GM23338 (cell line): ENCODE results near the gene ZNF831. TPM values are rescaled to one million over a fixed set of nuclear protein-coding genes. Genes with fewer than 3 reads are reported as not detected.

Experiments used
- ATAC-seq: fragments of 200-7000 bp; cut with Tn5 transposase; 3 replicates; pipeline ENCODE4 v1.9.1; 2020
- DNase-seq: peaks from one replicate; pipeline ENCODE4 v3.0.0-alpha.2; 2015; ENCODE audit warnings: low spot score
- H2AFZ ChIP-seq: fragments of 200-600 bp; sonication (generic); 2 replicates; pipeline ENCODE4 v1.8.0; 2016; ENCODE audit warnings: antibody characterized with exemption, mild to moderate bottlenecking, moderate library complexity
- H3F3A ChIP-seq: fragments of 200-600 bp; sonication (generic); replicated peaks from 2 replicates; pipeline ENCODE4 v1.8.0; 2017; ENCODE audit warnings: antibody characterized with exemption, mixed run types, low read depth
- H3K27ac ChIP-seq: fragments of 200-600 bp; sonication (generic); 2 replicates; pipeline ENCODE4 v1.6.1; 2016; ENCODE audit warnings: low read depth
- H3K27me3 ChIP-seq: fragments of 200-600 bp; sonication (generic); 2 replicates; pipeline ENCODE4 v1.8.0; 2016; ENCODE audit warnings: mild to moderate bottlenecking, mixed run types, moderate library complexity; ENCODE audit not compliant: insufficient read depth
- H3K36me3 ChIP-seq: fragments of 200-600 bp; sonication (generic); 2 replicates; pipeline ENCODE4 v1.8.0; 2016; ENCODE audit warnings: mild to moderate bottlenecking; ENCODE audit not compliant: insufficient read depth
- H3K4me1 ChIP-seq: fragments of 200-600 bp; sonication (generic); 2 replicates; pipeline ENCODE4 v1.8.0; 2016; ENCODE audit warnings: mild to moderate bottlenecking, moderate library complexity; ENCODE audit not compliant: insufficient read depth
- H3K4me2 ChIP-seq: fragments of 200-600 bp; sonication (generic); 2 replicates; pipeline ENCODE4 v1.7.1; 2017; ENCODE audit warnings: mixed run types
- H3K4me3 ChIP-seq: fragments of 200-600 bp; sonication (generic); 2 replicates; pipeline ENCODE4 v1.6.1; 2016; ENCODE audit warnings: mixed run types
- H3K79me2 ChIP-seq: fragments of 200-600 bp; sonication (generic); replicated peaks from 2 replicates; pipeline ENCODE4 v1.8.0; 2017; ENCODE audit warnings: mild to moderate bottlenecking; ENCODE audit not compliant: insufficient read depth
- H3K9me2 ChIP-seq: fragments of 200-600 bp; sonication (generic); 2 replicates; pipeline ENCODE4 v1.8.0; 2017; ENCODE audit not compliant: insufficient read depth
- H4K20me1 ChIP-seq: fragments of 200-600 bp; sonication (generic); replicated peaks from 2 replicates; pipeline ENCODE4 v1.8.0; 2017; ENCODE audit warnings: mild to moderate bottlenecking; ENCODE audit not compliant: insufficient read depth
- H3K27ac Mint-ChIP-seq: 2 replicates; pipeline ENCODE4 v1.8.0; 2020; ENCODE audit warnings: inconsistent platforms, mild to moderate bottlenecking, moderate library complexity, mixed read lengths
- H3K27me3 Mint-ChIP-seq: 3 replicates; pipeline ENCODE4 v1.8.0; 2022; ENCODE audit warnings: low read depth, mild to moderate bottlenecking, moderate library complexity, mixed read lengths, inconsistent platforms; ENCODE audit not compliant: insufficient read depth, poor library complexity
- H3K36me3 Mint-ChIP-seq: 3 replicates; pipeline ENCODE4 v1.8.0; 2021; ENCODE audit warnings: low read depth, mild to moderate bottlenecking, inconsistent platforms, moderate library complexity, mixed read lengths
- H3K4me1 Mint-ChIP-seq: 3 replicates; pipeline ENCODE4 v1.8.0; 2020; ENCODE audit warnings: mild to moderate bottlenecking, inconsistent platforms, mixed read lengths
- H3K4me3 Mint-ChIP-seq: 3 replicates; pipeline ENCODE4 v1.8.0; 2021; ENCODE audit warnings: moderate library complexity, mild to moderate bottlenecking, inconsistent platforms, mixed read lengths
- H3K9me3 Mint-ChIP-seq: 3 replicates; pipeline ENCODE4 v1.8.0; 2020; ENCODE audit warnings: moderate library complexity, mild to moderate bottlenecking, inconsistent platforms, mixed read lengths
- CREB1 ChIP-seq: fragments of 250-450 bp; sonication (Bioruptor Pico); IDR thresholded peaks from 2 replicates; pipeline ENCODE4 v1.5.0; 2020; ENCODE audit warnings: low read depth, mild to moderate bottlenecking, moderate library complexity
- EZH2 ChIP-seq: fragments of 200-600 bp; sonication (generic); IDR thresholded peaks from one replicate; pipeline ENCODE4 v1.8.0; 2017; ENCODE audit warnings: antibody characterized with exemption, mild to moderate bottlenecking, low read depth; ENCODE audit not compliant: unreplicated experiment
- EZH2phosphoT487 ChIP-seq: fragments of 200-600 bp; sonication (generic); IDR thresholded peaks from one replicate; pipeline ENCODE4 v1.8.1; 2018; ENCODE audit warnings: antibody characterized with exemption; ENCODE audit not compliant: unreplicated experiment
- JUNB ChIP-seq: IDR thresholded peaks from one replicate; pipeline ENCODE4 v1.6.1; 2016; ENCODE audit warnings: antibody characterized with exemption; ENCODE audit not compliant: unreplicated experiment
- NANOG ChIP-seq: IDR thresholded peaks from 2 replicates; pipeline ENCODE4 v1.6.1; 2016; ENCODE audit warnings: antibody characterized with exemption, borderline replicate concordance
- POLR2AphosphoS5 ChIP-seq: IDR thresholded peaks from 2 replicates; pipeline ENCODE4 v1.6.1; 2016; ENCODE audit warnings: antibody characterized with exemption, low read depth
- STAT1 ChIP-seq: IDR thresholded peaks from one replicate; pipeline ENCODE4 v1.6.1; 2016; ENCODE audit warnings: antibody characterized with exemption; ENCODE audit not compliant: unreplicated experiment
- ZNF114 ChIP-seq: fragments of 250-450 bp; sonication (Bioruptor Pico); IDR thresholded peaks from 2 replicates; pipeline ENCODE4 v1.5.0; 2020; ENCODE audit warnings: mild to moderate bottlenecking, moderate library complexity
- ZNF331 ChIP-seq: fragments of 250-450 bp; sonication (Bioruptor Pico); IDR thresholded peaks from 2 replicates; pipeline ENCODE4 v1.5.0; 2020; ENCODE audit warnings: low read depth, mild to moderate bottlenecking, moderate library complexity
- polyA plus RNA-seq: library from polyadenylated mRNA; unstranded; fragments of >200 nt; fragmentation: Nextera tagmentation; extraction: Ambion mirVana; gene quantifications from 2 replicates; pipeline ENCODE4 v1.2.1, GENCODE V29; 2016
- total RNA-seq: library from RNA; depleted of rRNA; stranded (reverse); fragments of >200 nt; shearing (Covaris generic); gene quantifications from 2 replicates; pipeline ENCODE4 v1.2.3, GENCODE V29; 2014
- TF ChIP-seq, protein P1 (sequence below): IDR thresholded peaks from one replicate; pipeline ENCODE4 v1.6.1; 2018; ENCODE audit warnings: antibody characterized with exemption; ENCODE audit not compliant: unreplicated experiment
- TF ChIP-seq, protein P2 (sequence below): fragments of 250-450 bp; sonication (Bioruptor Pico); IDR thresholded peaks from 2 replicates; pipeline ENCODE4 v1.5.0; 2020; ENCODE audit warnings: mild to moderate bottlenecking, moderate library complexity
- TF ChIP-seq, protein P3 (sequence below), 2 experiments: fragments of 200-600 bp in 1 of 2; sonication (generic) in 1 of 2; conservative IDR thresholded peaks; 2 replicates each; pipeline versions ENCODE4 v1.5.1 to v1.6.1; 2016 to 2017; ENCODE audit warnings: antibody characterized with exemption in 2 of 2, low read depth in 2 of 2, mild to moderate bottlenecking in 2 of 2, moderate library complexity in 1 of 2
- TF ChIP-seq, protein P4 (sequence below): IDR thresholded peaks from 2 replicates; pipeline ENCODE4 v1.6.1; 2016; ENCODE audit warnings: antibody characterized with exemption

The ZNF831 gene
- total and polyA plus RNA-seq, 2 experiments from 2014 or later = not detected

DNA sequence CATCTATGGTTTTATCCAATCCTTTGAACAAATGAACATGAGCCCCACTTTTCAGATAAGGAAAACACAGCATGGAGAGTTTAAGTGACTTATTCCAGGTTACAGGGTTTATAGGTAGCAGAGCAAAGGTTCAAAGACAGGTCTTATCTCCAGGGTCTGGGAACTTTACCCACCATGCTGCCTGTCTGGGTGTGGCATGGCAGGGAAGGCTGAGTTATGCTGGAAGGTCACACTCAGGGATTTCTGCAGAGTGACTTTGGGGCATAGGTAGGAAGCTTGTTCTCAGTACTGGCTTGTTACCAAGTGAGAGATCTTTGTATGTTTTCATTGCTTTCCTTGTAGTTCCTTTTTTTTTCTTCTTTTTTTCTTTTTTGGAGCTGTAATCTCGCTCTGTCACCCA is 1.8 kb downstream of the ZNF831 start:
- H4K20me1 ChIP-seq = no peaks in the 10 kb centered on the region
- no peaks in the 10 kb centered on the region for H3K4me1 ChIP-seq
- no peaks in the 10 kb centered on the region for H3K79me2 ChIP-seq
- H3F3A ChIP-seq = no peaks in the 10 kb centered on the region
- peaks cover 3% of the 10 kb centered on the region; the same call in 2 of the 3 replicates for H3K9me3 Mint-ChIP-seq
- H3K4me3 ChIP-seq = no peak overlapping the region
- no peak overlapping the region for H3K4me3 Mint-ChIP-seq
- no peak overlapping the region for H3K4me2 ChIP-seq
- H3K27me3 ChIP-seq = no peaks in the 10 kb centered on the region
- no peaks in the 10 kb centered on the region for H3K9me2 ChIP-seq
- H3K27ac Mint-ChIP-seq = no peak overlapping the region
- no peaks in the 10 kb centered on the region for H3K36me3 ChIP-seq
- no peak for ATAC-seq
- no peaks in the 10 kb centered on the region for H3K4me1 Mint-ChIP-seq
- no peaks in the 10 kb centered on the region for H3K36me3 Mint-ChIP-seq
- H2AFZ ChIP-seq = no peak overlapping the region
- DNase-seq = no peak
- H3K27ac ChIP-seq = no peak overlapping the region
- no peaks in the 10 kb centered on the region for H3K27me3 Mint-ChIP-seq
- no peak for TF ChIP-seq STAT1
- no peak for TF ChIP-seq EZH2
- TF ChIP-seq, protein P1, sequence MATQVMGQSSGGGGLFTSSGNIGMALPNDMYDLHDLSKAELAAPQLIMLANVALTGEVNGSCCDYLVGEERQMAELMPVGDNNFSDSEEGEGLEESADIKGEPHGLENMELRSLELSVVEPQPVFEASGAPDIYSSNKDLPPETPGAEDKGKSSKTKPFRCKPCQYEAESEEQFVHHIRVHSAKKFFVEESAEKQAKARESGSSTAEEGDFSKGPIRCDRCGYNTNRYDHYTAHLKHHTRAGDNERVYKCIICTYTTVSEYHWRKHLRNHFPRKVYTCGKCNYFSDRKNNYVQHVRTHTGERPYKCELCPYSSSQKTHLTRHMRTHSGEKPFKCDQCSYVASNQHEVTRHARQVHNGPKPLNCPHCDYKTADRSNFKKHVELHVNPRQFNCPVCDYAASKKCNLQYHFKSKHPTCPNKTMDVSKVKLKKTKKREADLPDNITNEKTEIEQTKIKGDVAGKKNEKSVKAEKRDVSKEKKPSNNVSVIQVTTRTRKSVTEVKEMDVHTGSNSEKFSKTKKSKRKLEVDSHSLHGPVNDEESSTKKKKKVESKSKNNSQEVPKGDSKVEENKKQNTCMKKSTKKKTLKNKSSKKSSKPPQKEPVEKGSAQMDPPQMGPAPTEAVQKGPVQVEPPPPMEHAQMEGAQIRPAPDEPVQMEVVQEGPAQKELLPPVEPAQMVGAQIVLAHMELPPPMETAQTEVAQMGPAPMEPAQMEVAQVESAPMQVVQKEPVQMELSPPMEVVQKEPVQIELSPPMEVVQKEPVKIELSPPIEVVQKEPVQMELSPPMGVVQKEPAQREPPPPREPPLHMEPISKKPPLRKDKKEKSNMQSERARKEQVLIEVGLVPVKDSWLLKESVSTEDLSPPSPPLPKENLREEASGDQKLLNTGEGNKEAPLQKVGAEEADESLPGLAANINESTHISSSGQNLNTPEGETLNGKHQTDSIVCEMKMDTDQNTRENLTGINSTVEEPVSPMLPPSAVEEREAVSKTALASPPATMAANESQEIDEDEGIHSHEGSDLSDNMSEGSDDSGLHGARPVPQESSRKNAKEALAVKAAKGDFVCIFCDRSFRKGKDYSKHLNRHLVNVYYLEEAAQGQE = no peak
- no peak for TF ChIP-seq ZNF331 (CRISPR knock-in tag)
- no peak for TF ChIP-seq CREB1 (CRISPR knock-in tag)
- TF ChIP-seq EZH2phosphoT487 = no peak
- TF ChIP-seq, protein P2, sequence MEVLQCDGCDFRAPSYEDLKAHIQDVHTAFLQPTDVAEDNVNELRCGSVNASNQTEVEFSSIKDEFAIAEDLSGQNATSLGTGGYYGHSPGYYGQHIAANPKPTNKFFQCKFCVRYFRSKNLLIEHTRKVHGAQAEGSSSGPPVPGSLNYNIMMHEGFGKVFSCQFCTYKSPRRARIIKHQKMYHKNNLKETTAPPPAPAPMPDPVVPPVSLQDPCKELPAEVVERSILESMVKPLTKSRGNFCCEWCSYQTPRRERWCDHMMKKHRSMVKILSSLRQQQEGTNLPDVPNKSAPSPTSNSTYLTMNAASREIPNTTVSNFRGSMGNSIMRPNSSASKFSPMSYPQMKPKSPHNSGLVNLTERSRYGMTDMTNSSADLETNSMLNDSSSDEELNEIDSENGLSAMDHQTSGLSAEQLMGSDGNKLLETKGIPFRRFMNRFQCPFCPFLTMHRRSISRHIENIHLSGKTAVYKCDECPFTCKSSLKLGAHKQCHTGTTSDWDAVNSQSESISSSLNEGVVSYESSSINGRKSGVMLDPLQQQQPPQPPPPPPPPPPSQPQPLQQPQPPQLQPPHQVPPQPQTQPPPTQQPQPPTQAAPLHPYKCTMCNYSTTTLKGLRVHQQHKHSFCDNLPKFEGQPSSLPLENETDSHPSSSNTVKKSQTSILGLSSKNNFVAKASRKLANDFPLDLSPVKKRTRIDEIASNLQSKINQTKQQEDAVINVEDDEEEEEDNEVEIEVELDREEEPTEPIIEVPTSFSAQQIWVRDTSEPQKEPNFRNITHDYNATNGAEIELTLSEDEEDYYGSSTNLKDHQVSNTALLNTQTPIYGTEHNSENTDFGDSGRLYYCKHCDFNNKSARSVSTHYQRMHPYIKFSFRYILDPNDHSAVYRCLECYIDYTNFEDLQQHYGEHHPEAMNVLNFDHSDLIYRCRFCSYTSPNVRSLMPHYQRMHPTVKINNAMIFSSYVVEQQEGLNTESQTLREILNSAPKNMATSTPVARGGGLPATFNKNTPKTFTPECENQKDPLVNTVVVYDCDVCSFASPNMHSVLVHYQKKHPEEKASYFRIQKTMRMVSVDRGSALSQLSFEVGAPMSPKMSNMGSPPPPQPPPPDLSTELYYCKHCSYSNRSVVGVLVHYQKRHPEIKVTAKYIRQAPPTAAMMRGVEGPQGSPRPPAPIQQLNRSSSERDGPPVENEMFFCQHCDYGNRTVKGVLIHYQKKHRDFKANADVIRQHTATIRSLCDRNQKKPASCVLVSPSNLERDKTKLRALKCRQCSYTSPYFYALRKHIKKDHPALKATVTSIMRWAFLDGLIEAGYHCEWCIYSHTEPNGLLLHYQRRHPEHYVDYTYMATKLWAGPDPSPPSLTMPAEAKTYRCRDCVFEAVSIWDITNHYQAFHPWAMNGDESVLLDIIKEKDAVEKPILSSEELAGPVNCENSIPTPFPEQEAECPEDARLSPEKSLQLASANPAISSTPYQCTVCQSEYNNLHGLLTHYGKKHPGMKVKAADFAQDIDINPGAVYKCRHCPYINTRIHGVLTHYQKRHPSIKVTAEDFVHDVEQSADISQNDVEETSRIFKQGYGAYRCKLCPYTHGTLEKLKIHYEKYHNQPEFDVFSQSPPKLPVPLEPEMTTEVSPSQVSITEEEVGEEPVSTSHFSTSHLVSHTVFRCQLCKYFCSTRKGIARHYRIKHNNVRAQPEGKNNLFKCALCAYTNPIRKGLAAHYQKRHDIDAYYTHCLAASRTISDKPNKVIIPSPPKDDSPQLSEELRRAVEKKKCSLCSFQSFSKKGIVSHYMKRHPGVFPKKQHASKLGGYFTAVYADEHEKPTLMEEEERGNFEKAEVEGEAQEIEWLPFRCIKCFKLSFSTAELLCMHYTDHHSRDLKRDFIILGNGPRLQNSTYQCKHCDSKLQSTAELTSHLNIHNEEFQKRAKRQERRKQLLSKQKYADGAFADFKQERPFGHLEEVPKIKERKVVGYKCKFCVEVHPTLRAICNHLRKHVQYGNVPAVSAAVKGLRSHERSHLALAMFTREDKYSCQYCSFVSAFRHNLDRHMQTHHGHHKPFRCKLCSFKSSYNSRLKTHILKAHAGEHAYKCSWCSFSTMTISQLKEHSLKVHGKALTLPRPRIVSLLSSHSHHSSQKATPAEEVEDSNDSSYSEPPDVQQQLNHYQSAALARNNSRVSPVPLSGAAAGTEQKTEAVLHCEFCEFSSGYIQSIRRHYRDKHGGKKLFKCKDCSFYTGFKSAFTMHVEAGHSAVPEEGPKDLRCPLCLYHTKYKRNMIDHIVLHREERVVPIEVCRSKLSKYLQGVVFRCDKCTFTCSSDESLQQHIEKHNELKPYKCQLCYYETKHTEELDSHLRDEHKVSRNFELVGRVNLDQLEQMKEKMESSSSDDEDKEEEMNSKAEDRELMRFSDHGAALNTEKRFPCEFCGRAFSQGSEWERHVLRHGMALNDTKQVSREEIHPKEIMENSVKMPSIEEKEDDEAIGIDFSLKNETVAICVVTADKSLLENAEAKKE = no peak
- no peak for TF ChIP-seq POLR2AphosphoS5
- no peak for TF ChIP-seq ZNF114
- TF ChIP-seq NANOG = no peak
- TF ChIP-seq, protein P3, sequence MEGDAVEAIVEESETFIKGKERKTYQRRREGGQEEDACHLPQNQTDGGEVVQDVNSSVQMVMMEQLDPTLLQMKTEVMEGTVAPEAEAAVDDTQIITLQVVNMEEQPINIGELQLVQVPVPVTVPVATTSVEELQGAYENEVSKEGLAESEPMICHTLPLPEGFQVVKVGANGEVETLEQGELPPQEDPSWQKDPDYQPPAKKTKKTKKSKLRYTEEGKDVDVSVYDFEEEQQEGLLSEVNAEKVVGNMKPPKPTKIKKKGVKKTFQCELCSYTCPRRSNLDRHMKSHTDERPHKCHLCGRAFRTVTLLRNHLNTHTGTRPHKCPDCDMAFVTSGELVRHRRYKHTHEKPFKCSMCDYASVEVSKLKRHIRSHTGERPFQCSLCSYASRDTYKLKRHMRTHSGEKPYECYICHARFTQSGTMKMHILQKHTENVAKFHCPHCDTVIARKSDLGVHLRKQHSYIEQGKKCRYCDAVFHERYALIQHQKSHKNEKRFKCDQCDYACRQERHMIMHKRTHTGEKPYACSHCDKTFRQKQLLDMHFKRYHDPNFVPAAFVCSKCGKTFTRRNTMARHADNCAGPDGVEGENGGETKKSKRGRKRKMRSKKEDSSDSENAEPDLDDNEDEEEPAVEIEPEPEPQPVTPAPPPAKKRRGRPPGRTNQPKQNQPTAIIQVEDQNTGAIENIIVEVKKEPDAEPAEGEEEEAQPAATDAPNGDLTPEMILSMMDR (conservative IDR thresholded peaks at IDR 0.05; ENCODE audit: low read depth in 2 of 2) = no peak
- no peak for TF ChIP-seq JUNB
- TF ChIP-seq, protein P4, sequence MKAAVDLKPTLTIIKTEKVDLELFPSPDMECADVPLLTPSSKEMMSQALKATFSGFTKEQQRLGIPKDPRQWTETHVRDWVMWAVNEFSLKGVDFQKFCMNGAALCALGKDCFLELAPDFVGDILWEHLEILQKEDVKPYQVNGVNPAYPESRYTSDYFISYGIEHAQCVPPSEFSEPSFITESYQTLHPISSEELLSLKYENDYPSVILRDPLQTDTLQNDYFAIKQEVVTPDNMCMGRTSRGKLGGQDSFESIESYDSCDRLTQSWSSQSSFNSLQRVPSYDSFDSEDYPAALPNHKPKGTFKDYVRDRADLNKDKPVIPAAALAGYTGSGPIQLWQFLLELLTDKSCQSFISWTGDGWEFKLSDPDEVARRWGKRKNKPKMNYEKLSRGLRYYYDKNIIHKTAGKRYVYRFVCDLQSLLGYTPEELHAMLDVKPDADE = no peak
